Germinal center (tissue), 1 donor: ENCODE data around the gene OR2A2.

Experiments
- DNase-seq: peaks from one replicate; pipeline ENCODE4 v3.0.0; 2012; ENCODE audit warnings: mixed read lengths, low spot score

Gene OR2A2

GRCh38 chr7:144142187-144142586 lies 32.8 kb downstream of the OR2A2 start:
- DNase-seq, result no peak

GRCh38 chr7:144144426-144144825 lies 35.0 kb downstream of the OR2A2 start:
- DNase-seq, result no peak

GRCh38 chr7:144148224-144148827 lies 38.9 kb downstream of the OR2A2 start:
- no peak for DNase-seq

- DNase-seq, result no peak
Observed at GRCh38 chr7:144158861-144159260, 49.5 kb downstream of the OR2A2 start.
